IMR-90 (cell line): Measurements from ENCODE around the gene STK35. TPM values are rescaled to one million over a fixed set of nuclear protein-coding genes. Genes with fewer than 3 reads are reported as not detected.

ENCODE experiments used
- ATAC-seq: fragments of 200-7000 bp; cut with Tn5 transposase; 2 replicates; pipeline ENCODE4 v1.9.1; 2020; ENCODE audit warnings: low read depth, mild to moderate bottlenecking, moderate library complexity
- BruUV-seq: library from RNA; stranded (reverse); fragments of 400-500 nt; replicated peaks from 2 replicates; lab custom pipeline; 2021; lab: Mats Ljungman, UMichigan
- CTCF ChIA-PET: fragments of 300-600 bp; formaldehyde crosslinking; extraction: SDS; loops from one replicate; lab custom pipeline; 2021; ENCODE audit warnings: antibody characterized with exemption; lab: Yijun Ruan, JAX
- POLR2A ChIA-PET: fragments of 300-600 bp; sonication (Branson Sonifier 250); formaldehyde crosslinking; loops from one replicate; lab custom pipeline; 2022; ENCODE audit warnings: antibody characterized with exemption; ENCODE audit not compliant: unreplicated experiment; lab: Charles Lee
- DNase-seq: peaks from one replicate; pipeline ENCODE4 v3.0.0; 2013
- H2AFZ ChIP-seq: replicated peaks from 2 replicates; pipeline ENCODE3; 2013; ENCODE audit warnings: low read length, mild to moderate bottlenecking; ENCODE audit not compliant: poor library complexity
- H2AK5ac ChIP-seq: 2 replicates; pipeline ENCODE4 v1.6.1; 2013; ENCODE audit warnings: low read depth, low read length, inconsistent platforms
- H2AK9ac ChIP-seq: replicated peaks from 2 replicates; pipeline ENCODE3; 2013; ENCODE audit warnings: mild to moderate bottlenecking, low read depth, low read length, moderate library complexity; ENCODE audit not compliant: poor library complexity
- H2BK120ac ChIP-seq: 2 replicates; pipeline ENCODE4 v1.6.1; 2013; ENCODE audit warnings: low read depth, low read length, inconsistent platforms
- H2BK15ac ChIP-seq: 3 replicates; pipeline ENCODE4 v1.6.1; 2013; ENCODE audit warnings: low read depth, low read length, inconsistent platforms
- H2BK20ac ChIP-seq: 2 replicates; pipeline ENCODE4 v1.6.1; 2013; ENCODE audit warnings: low read depth, mild to moderate bottlenecking, inconsistent platforms, low read length, moderate library complexity
- H2BK5ac ChIP-seq: 2 replicates; pipeline ENCODE4 v1.6.1; 2013; ENCODE audit warnings: mild to moderate bottlenecking, low read depth, low read length, inconsistent platforms; ENCODE audit not compliant: poor library complexity, severe bottlenecking
- H3K14ac ChIP-seq: replicated peaks from 2 replicates; pipeline ENCODE4 v1.6.1; 2013; ENCODE audit warnings: low read depth, low read length, inconsistent platforms
- H3K18ac ChIP-seq: 2 replicates; pipeline ENCODE4 v1.6.1; 2013; ENCODE audit warnings: low read depth, low read length, control low read depth
- H3K23ac ChIP-seq: 2 replicates; pipeline ENCODE4 v1.6.1; 2013; ENCODE audit warnings: low read depth, low read length, inconsistent platforms
- H3K27ac ChIP-seq: 2 replicates; pipeline ENCODE4 v1.5.1; 2013; ENCODE audit warnings: mild to moderate bottlenecking, control low read depth, low read length; ENCODE audit not compliant: insufficient read depth
- H3K27me3 ChIP-seq: 2 replicates; pipeline ENCODE4 v1.6.1; 2013; ENCODE audit warnings: low read length; ENCODE audit not compliant: control insufficient read depth, insufficient read depth
- H3K36me3 ChIP-seq: 2 replicates; pipeline ENCODE4 v1.6.1; 2013; ENCODE audit warnings: low read length, mixed read lengths; ENCODE audit not compliant: control insufficient read depth, insufficient read depth
- H3K4ac ChIP-seq: 2 replicates; pipeline ENCODE4 v1.6.1; 2013; ENCODE audit warnings: low read depth, low read length, inconsistent platforms
- H3K4me1 ChIP-seq: 2 replicates; pipeline ENCODE4 v1.6.1; 2013; ENCODE audit warnings: low read length, mixed read lengths; ENCODE audit not compliant: control insufficient read depth, insufficient read depth
- H3K4me2 ChIP-seq: 2 replicates; pipeline ENCODE4 v1.6.1; 2013; ENCODE audit warnings: low read depth, mild to moderate bottlenecking, control low read depth, low read length, moderate library complexity
- H3K4me3 ChIP-seq: 2 replicates; pipeline ENCODE4 v1.5.1; 2013; ENCODE audit warnings: low read depth, mild to moderate bottlenecking, control low read depth, low read length, moderate library complexity; ENCODE audit not compliant: insufficient read depth
- H3K56ac ChIP-seq: 2 replicates; pipeline ENCODE4 v1.6.1; 2013; ENCODE audit warnings: low read length, inconsistent platforms; ENCODE audit not compliant: insufficient read depth; ENCODE audit errors: extremely low read depth
- H3K79me1 ChIP-seq, 2 experiments: 2 replicates each; pipeline ENCODE4 v1.6.1; 2013; ENCODE audit warnings: low read length in 2 of 2, inconsistent platforms in 1 of 2, low read depth in 1 of 2
- H3K9ac ChIP-seq: 2 replicates; pipeline ENCODE4 v1.6.1; 2013; ENCODE audit warnings: low read depth, low read length, control low read depth
- H3K9me1 ChIP-seq: 2 replicates; pipeline ENCODE4 v1.6.1; 2013; ENCODE audit warnings: low read length, inconsistent platforms; ENCODE audit not compliant: insufficient read depth
- H3K9me3 ChIP-seq: 2 replicates; pipeline ENCODE4 v1.6.1; 2013; ENCODE audit warnings: low read length; ENCODE audit not compliant: control insufficient read depth, insufficient read depth
- H4K20me1 ChIP-seq: 2 replicates; pipeline ENCODE4 v1.6.1; 2013; ENCODE audit warnings: low read length, inconsistent platforms; ENCODE audit not compliant: insufficient read depth
- H4K5ac ChIP-seq: 2 replicates; pipeline ENCODE4 v1.6.1; 2013; ENCODE audit warnings: mild to moderate bottlenecking, low read depth, low read length, control low read depth
- H4K8ac ChIP-seq, 2 experiments: 2 replicates each; pipeline ENCODE4 v1.6.1; 2013; ENCODE audit warnings: low read depth in 2 of 2, low read length in 2 of 2, control low read depth in 1 of 2, inconsistent platforms in 1 of 2
- H4K91ac ChIP-seq: 2 replicates; pipeline ENCODE4 v1.6.1; 2013; ENCODE audit warnings: low read depth, low read length, inconsistent platforms; ENCODE audit not compliant: insufficient read depth
- CEBPB ChIP-seq: IDR thresholded peaks from 2 replicates; pipeline ENCODE4 v1.6.1; 2012; ENCODE audit warnings: low read depth, low read length, improper control_type of control experiment
- CTCF ChIP-seq: conservative IDR thresholded peaks from 2 replicates; pipeline ENCODE4 v1.5.1; 2012; ENCODE audit warnings: mild to moderate bottlenecking, low read depth, low read length, improper control_type of control experiment
- FOS ChIP-seq: fragments of 150-350 bp; IDR thresholded peaks from 2 replicates; pipeline ENCODE4 v1.6.1; 2016; ENCODE audit warnings: low read depth, low read length
- MXI1 ChIP-seq: IDR thresholded peaks from 2 replicates; pipeline ENCODE4 v1.6.1; 2012; ENCODE audit warnings: low read depth, mild to moderate bottlenecking, low read length, moderate library complexity, borderline replicate concordance
- POLR2A ChIP-seq: IDR thresholded peaks from 2 replicates; pipeline ENCODE4 v1.6.1; 2012; ENCODE audit warnings: mild to moderate bottlenecking, low read depth, low read length
- RAD21 ChIP-seq: IDR thresholded peaks from 2 replicates; pipeline ENCODE4 v1.6.1; 2012; ENCODE audit warnings: low read length, improper control_type of control experiment
- RCOR1 ChIP-seq: IDR thresholded peaks from 2 replicates; pipeline ENCODE4 v1.6.1; 2012; ENCODE audit warnings: mild to moderate bottlenecking, low read length, improper control_type of control experiment; ENCODE audit not compliant: insufficient replicate concordance
- SMC3 ChIP-seq: fragments of 150-350 bp; IDR thresholded peaks from 2 replicates; pipeline ENCODE4 v1.6.1; 2016; ENCODE audit warnings: low read depth, mild to moderate bottlenecking, antibody characterized with exemption, low read length, moderate library complexity
- USF2 ChIP-seq: fragments of 150-350 bp; IDR thresholded peaks from 2 replicates; pipeline ENCODE4 v1.6.1; 2017; ENCODE audit warnings: mild to moderate bottlenecking, antibody characterized with exemption, low read length, low read depth
- WGBS, 2 experiments: methylation state at CpG; one replicate each; pipeline versions ENCODE4 v1.1.5 to v1.1.7; 2013; ENCODE audit warnings: missing lambda C conversion rate in 2 of 2; ENCODE audit not compliant: insufficient read length in 1 of 2; ENCODE audit errors: extremely low coverage in 2 of 2; 5-methylcytosine and 5-hydroxymethylcytosine counted together
- dilution Hi-C: fragments of 300-500 bp; cut with HindIII; formaldehyde crosslinking; loops from one replicate; pipeline ENCODE4 v1.14.3; 2018; ENCODE audit warnings: low sequenced_read_pairs; ENCODE audit not compliant: unreplicated experiment
- in situ Hi-C: fragments of 300-500 bp; cut with MboI; formaldehyde crosslinking; loops from 3 replicates; pipeline ENCODE4 v1.14.3; 2019; ENCODE audit warnings: low sequenced_read_pairs, inconsistent platforms, mixed read lengths
- intact Hi-C: fragments of 100-400 bp; cut with micrococcal nuclease; formaldehyde crosslinking; loops from 2 replicates; pipeline ENCODE4 v1.10.0; 2022
- polyA plus RNA-seq, 3 experiments: library from polyadenylated mRNA; depleted of rRNA; stranded (reverse); fragments of >200 nt; gene quantifications; 2 replicates each; pipeline ENCODE4 v1.2.3, GENCODE V29; 2012; ENCODE audit warnings: low replicate concordance in 1 of 3
- total RNA-seq: library from RNA; depleted of rRNA; stranded (reverse); fragments of >200 nt; gene quantifications from 2 replicates; pipeline ENCODE4 v1.2.3, GENCODE V29; 2012

Gene STK35
- total and polyA plus RNA-seq, 2 of the 4 experiments (the other 2 are of a cell fraction): 11.1 to 12.0 TPM

GRCh38 chr20:2172305-2173175, 70.9 kb downstream of the STK35 start:
- in situ Hi-C loops: loop anchor here (5.0 to 10.0 kb wide), 4 partner anchors 168 to 408 kb away; no protein-coding TSS in a partner anchor
- POLR2A ChIA-PET: no interaction called here

More at GRCh38 chr20:2172305-2173175, 70.9 kb downstream of the STK35 start:
- H3K4me1 ChIP-seq: no peaks in the 10 kb centered on the region
- CTCF ChIA-PET: interaction anchor here (0.5 to 2.6 kb wide), 21 partner anchors 9 to 881 kb away, joined by 3 to 13 read pairs (median 4); no protein-coding TSS in a partner anchor
- no peak overlapping the region for H3K27ac ChIP-seq
- no peak overlapping the region for H2BK15ac ChIP-seq
- H4K91ac ChIP-seq: no peak overlapping the region
- dilution Hi-C loops (no loop called here), intact Hi-C loops (loop anchor here (1.0 to 10.0 kb wide), 7 partner anchors 70 to 408 kb away; partner anchors contain the start of gene STK35)
- peaks cover 32% of the 10 kb centered on the region for H3K27me3 ChIP-seq
- H2AK5ac ChIP-seq: no peak overlapping the region
- H3K56ac ChIP-seq: no peak overlapping the region
- no TSS peak for BruUV-seq
- WGBS, 2 experiments: 0% methylated on average over 4 of the region's 17 CpGs; no CpG with 5 or more reads in 1 of the 2 experiments
- H3K9me1 ChIP-seq: no peaks in the 10 kb centered on the region
- no peaks in the 10 kb centered on the region for H3K79me1 ChIP-seq
- no peak overlapping the region for H3K14ac ChIP-seq
- H3K23ac ChIP-seq: no peak overlapping the region
- H2BK120ac ChIP-seq: no peak overlapping the region
- no peak overlapping the region for H4K8ac ChIP-seq
- H4K20me1 ChIP-seq: no peaks in the 10 kb centered on the region
- no peaks in the 10 kb centered on the region for H3K9me3 ChIP-seq
- DNase-seq (peak; percentile 45), ATAC-seq (peak; percentile 96)
- H4K5ac ChIP-seq: no peak overlapping the region
- H3K4ac ChIP-seq: no peak overlapping the region
- no peak overlapping the region for H3K4me3 ChIP-seq
- no peak overlapping the region for H2BK20ac ChIP-seq
- H3K36me3 ChIP-seq: no peaks in the 10 kb centered on the region
- H2AFZ ChIP-seq: peak overlapping the region; percentile 83
- H3K9ac ChIP-seq: no peak overlapping the region
- no peak overlapping the region for H2BK5ac ChIP-seq
- H3K4me2 ChIP-seq: peak overlapping the region; percentile 62
- no peak overlapping the region for H2AK9ac ChIP-seq
- TF ChIP-seq SMC3: peak; percentile 99
- TF ChIP-seq POLR2A: 0 out of 2 replicates have a peak, but pooled peaks have one; percentile 27
- TF ChIP-seq RCOR1: no peak
- peak; percentile 94 for TF ChIP-seq CTCF
- no peak for TF ChIP-seq MXI1
- TF ChIP-seq FOS: no peak
- TF ChIP-seq USF2: no peak
- TF ChIP-seq RAD21: peak; percentile 98
- TF ChIP-seq CEBPB: no peak
- no peak overlapping the region for H3K18ac ChIP-seq
